Neural progenitor cell (in vitro differentiated cells): ENCODE measurements around the gene AQP12B. TPM values are rescaled to one million over a fixed set of nuclear protein-coding genes. Genes with fewer than 3 reads are reported as not detected.

Experiments used
- DNase-seq: peaks from one replicate; pipeline ENCODE4 v3.0.0-alpha.2; 2016; ENCODE audit warnings: low spot score
- H2AFZ ChIP-seq: fragments of 200-600 bp; sonication (generic); replicated peaks from 2 replicates; pipeline ENCODE4 v1.6.1; 2016; ENCODE audit warnings: antibody characterized with exemption
- H3F3A ChIP-seq: fragments of 200-600 bp; sonication (generic); 2 replicates; pipeline ENCODE4 v1.6.1; 2016; ENCODE audit warnings: antibody characterized with exemption, low read depth
- H3K27ac ChIP-seq: fragments of 200-600 bp; sonication (generic); 2 replicates; pipeline ENCODE4 v1.5.1; 2016; ENCODE audit warnings: mild to moderate bottlenecking
- H3K27me3 ChIP-seq: fragments of 200-600 bp; sonication (generic); 2 replicates; pipeline ENCODE4 v1.6.1; 2016; ENCODE audit warnings: mild to moderate bottlenecking, moderate library complexity
- H3K36me3 ChIP-seq: fragments of 200-600 bp; sonication (generic); 2 replicates; pipeline ENCODE4 v1.5.1; 2016
- H3K4me1 ChIP-seq: fragments of 200-600 bp; sonication (generic); 2 replicates; pipeline ENCODE4 v1.6.1; 2016; ENCODE audit warnings: mixed run types
- H3K4me2 ChIP-seq: fragments of 200-600 bp; sonication (generic); 2 replicates; pipeline ENCODE4 v1.6.1; 2016
- H3K4me3 ChIP-seq: fragments of 200-600 bp; sonication (generic); 2 replicates; pipeline ENCODE4 v1.5.1; 2016
- H3K79me2 ChIP-seq: fragments of 200-600 bp; sonication (generic); 2 replicates; pipeline ENCODE4 v1.6.1; 2016; ENCODE audit warnings: low read depth
- H3K9ac ChIP-seq: fragments of 200-600 bp; sonication (generic); 2 replicates; pipeline ENCODE4 v1.6.1; 2016
- H3K9me3 ChIP-seq: fragments of 200-600 bp; sonication (generic); 2 replicates; pipeline ENCODE4 v1.5.1; 2016; ENCODE audit warnings: low read depth
- H4K20me1 ChIP-seq: fragments of 200-600 bp; sonication (generic); 2 replicates; pipeline ENCODE4 v1.6.1; 2016; ENCODE audit warnings: low read depth
- H3K27ac Mint-ChIP-seq: 3 replicates; pipeline ENCODE4 v1.8.0; 2021; ENCODE audit warnings: mixed read lengths
- H3K27me3 Mint-ChIP-seq: 2 replicates; pipeline ENCODE4 v1.8.0; 2022; ENCODE audit warnings: low read depth, mild to moderate bottlenecking, inconsistent platforms, moderate library complexity, mixed read lengths; ENCODE audit not compliant: insufficient read depth
- H3K36me3 Mint-ChIP-seq: 3 replicates; pipeline ENCODE4 v1.8.0; 2021; ENCODE audit warnings: mixed read lengths
- H3K4me1 Mint-ChIP-seq: 3 replicates; pipeline ENCODE4 v1.8.0; 2021; ENCODE audit warnings: mixed read lengths
- H3K4me3 Mint-ChIP-seq: 3 replicates; pipeline ENCODE4 v1.8.0; 2021; ENCODE audit warnings: mild to moderate bottlenecking, moderate library complexity, mixed read lengths
- H3K9me3 Mint-ChIP-seq: 3 replicates; pipeline ENCODE4 v1.8.0; 2020; ENCODE audit warnings: mixed read lengths
- CTCF ChIP-seq: fragments of 200-600 bp; sonication (generic); IDR thresholded peaks from 2 replicates; pipeline ENCODE4 v1.5.1; 2017; ENCODE audit warnings: antibody characterized with exemption, mild to moderate bottlenecking
- EZH2 ChIP-seq: fragments of 200-600 bp; sonication (generic); IDR thresholded peaks from 2 replicates; pipeline ENCODE4 v1.6.1; 2017; ENCODE audit warnings: antibody characterized with exemption, mild to moderate bottlenecking, moderate library complexity
- EZH2phosphoT487 ChIP-seq: fragments of 200-600 bp; sonication (generic); IDR thresholded peaks from 2 replicates; pipeline ENCODE4 v1.6.1; 2017; ENCODE audit warnings: antibody characterized with exemption
- total RNA-seq: library from RNA; depleted of rRNA; stranded (reverse); fragments of >200 nt; gene quantifications from 2 replicates; pipeline ENCODE4 v1.2.3, GENCODE V29; 2015; ENCODE audit warnings: low replicate concordance

The AQP12B gene
- total RNA-seq, 1 donor from 2014 or later = not detected

- Histone ChIP-seq H3K9ac (no peak overlapping the region), H4K20me1 (no peaks in the 10 kb centered on the region), H3K9me3 (no peaks in the 10 kb centered on the region), H3K27me3 (no peaks in the 10 kb centered on the region), H3K36me3 (no peaks in the 10 kb centered on the region), H3K4me3 (no peak overlapping the region), H3F3A (no peaks in the 10 kb centered on the region), H3K79me2 (no peaks in the 10 kb centered on the region), H2AFZ (no peak overlapping the region), H3K4me2 (no peak overlapping the region), H3K27ac (no peak overlapping the region), H3K4me1 (no peaks in the 10 kb centered on the region)
- Mint-ChIP-seq H3K9me3 (peaks cover 25% of the 10 kb centered on the region), H3K27ac (no peak overlapping the region), H3K4me3 (no peak overlapping the region), H3K27me3 (peaks cover 4% of the 10 kb centered on the region), H3K4me1 (peaks cover 2% of the 10 kb centered on the region), H3K36me3 (peaks cover 4% of the 10 kb centered on the region)
- DNase-seq = no peak
- TF ChIP-seq EZH2phosphoT487 (no peak), EZH2 (no peak), CTCF (no peak)
Measured at GRCh38 chr2:240629968-240630770, 52.5 kb downstream of the AQP12B start.

GRCh38 chr2:240629619-240629967 is 53.1 kb downstream of the AQP12B start:
- no peak overlapping the region for H2AFZ ChIP-seq

GRCh38 chr2:240628808-240629618 is 53.7 kb downstream of the AQP12B start:
- H3K4me1 Mint-ChIP-seq = peaks cover 2% of the 10 kb centered on the region
- DNase-seq = peak; percentile 43

More at GRCh38 chr2:240629619-240629967, 53.1 kb downstream of the AQP12B start:
- TF ChIP-seq EZH2 = no peak
- TF ChIP-seq CTCF = no peak
- TF ChIP-seq EZH2phosphoT487 = no peak
- no peak for DNase-seq
- H3K9me3 ChIP-seq = no peaks in the 10 kb centered on the region
- H3K9me3 Mint-ChIP-seq = peaks cover 20% of the 10 kb centered on the region
- no peak overlapping the region for H3K4me2 ChIP-seq
- H3K4me1 ChIP-seq = no peaks in the 10 kb centered on the region
- no peaks in the 10 kb centered on the region for H4K20me1 ChIP-seq
- no peak overlapping the region for H3K4me3 Mint-ChIP-seq
- H3K27me3 ChIP-seq = no peaks in the 10 kb centered on the region
- H3K36me3 Mint-ChIP-seq = peaks cover 4% of the 10 kb centered on the region
- peaks cover 2% of the 10 kb centered on the region for H3K4me1 Mint-ChIP-seq
- no peaks in the 10 kb centered on the region for H3K36me3 ChIP-seq
- H3K27ac Mint-ChIP-seq = no peak overlapping the region
- H3K27me3 Mint-ChIP-seq = peaks cover 4% of the 10 kb centered on the region
- no peak overlapping the region for H3K27ac ChIP-seq
- H3K9ac ChIP-seq = no peak overlapping the region
- no peaks in the 10 kb centered on the region for H3F3A ChIP-seq
- no peaks in the 10 kb centered on the region for H3K79me2 ChIP-seq
- H3K4me3 ChIP-seq = no peak overlapping the region

More at GRCh38 chr2:240628808-240629618, 53.7 kb downstream of the AQP12B start:
- H3K27ac Mint-ChIP-seq = no peak overlapping the region
- H3K9me3 ChIP-seq = no peaks in the 10 kb centered on the region
- no peak for TF ChIP-seq CTCF
- no peak for TF ChIP-seq EZH2
- TF ChIP-seq EZH2phosphoT487 = no peak
- no peaks in the 10 kb centered on the region for H4K20me1 ChIP-seq
- H3K79me2 ChIP-seq = no peaks in the 10 kb centered on the region
- no peak overlapping the region for H3K4me2 ChIP-seq
- peaks cover 14% of the 10 kb centered on the region for H3K9me3 Mint-ChIP-seq
- H3K4me1 ChIP-seq = no peaks in the 10 kb centered on the region
- H3K27me3 Mint-ChIP-seq = peaks cover 4% of the 10 kb centered on the region
- H3K27ac ChIP-seq = no peak overlapping the region
- H3K9ac ChIP-seq = no peak overlapping the region
- H3F3A ChIP-seq = no peaks in the 10 kb centered on the region
- H3K27me3 ChIP-seq = no peaks in the 10 kb centered on the region
- H3K4me3 Mint-ChIP-seq = no peak overlapping the region
- no peak overlapping the region for H2AFZ ChIP-seq
- H3K4me3 ChIP-seq = no peak overlapping the region
- no peaks in the 10 kb centered on the region for H3K36me3 ChIP-seq
- H3K36me3 Mint-ChIP-seq = peaks cover 4% of the 10 kb centered on the region
